Hepatic stellate cell (primary cell): ENCODE data around the gene ZNF407.

Experiments used
- DNase-seq: peaks from one replicate; pipeline ENCODE4 v3.0.0; 2011; ENCODE audit warnings: low spot score

Gene ZNF407

GRCh38 chr18:75053028-75053629 lies 455.5 kb downstream of the ZNF407 start:
- DNase-seq: no peak

DNA sequence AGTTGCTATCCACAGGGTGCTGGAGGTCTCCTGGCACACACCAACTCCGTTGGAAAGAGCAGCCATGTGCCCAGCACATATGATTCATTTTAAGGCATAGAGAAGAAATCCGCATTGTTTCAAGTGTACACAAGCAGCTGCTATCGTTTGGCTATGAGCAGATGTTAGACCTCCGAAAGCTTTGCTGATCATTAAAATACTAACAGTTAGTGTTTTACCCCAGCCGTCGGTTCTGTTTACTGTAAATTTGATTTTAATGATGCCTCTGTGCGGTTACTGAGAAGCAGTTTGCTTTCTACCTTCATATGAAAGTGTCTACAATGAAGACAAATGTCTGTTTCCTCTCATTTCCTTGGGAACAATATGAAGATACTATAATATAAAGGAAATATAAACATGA lies 456.4 kb downstream of the ZNF407 start:
- no peak for DNase-seq

- no peak for DNase-seq
Measured at GRCh38 chr18:75054611-75055010, 456.9 kb downstream of the ZNF407 start.

DNA sequence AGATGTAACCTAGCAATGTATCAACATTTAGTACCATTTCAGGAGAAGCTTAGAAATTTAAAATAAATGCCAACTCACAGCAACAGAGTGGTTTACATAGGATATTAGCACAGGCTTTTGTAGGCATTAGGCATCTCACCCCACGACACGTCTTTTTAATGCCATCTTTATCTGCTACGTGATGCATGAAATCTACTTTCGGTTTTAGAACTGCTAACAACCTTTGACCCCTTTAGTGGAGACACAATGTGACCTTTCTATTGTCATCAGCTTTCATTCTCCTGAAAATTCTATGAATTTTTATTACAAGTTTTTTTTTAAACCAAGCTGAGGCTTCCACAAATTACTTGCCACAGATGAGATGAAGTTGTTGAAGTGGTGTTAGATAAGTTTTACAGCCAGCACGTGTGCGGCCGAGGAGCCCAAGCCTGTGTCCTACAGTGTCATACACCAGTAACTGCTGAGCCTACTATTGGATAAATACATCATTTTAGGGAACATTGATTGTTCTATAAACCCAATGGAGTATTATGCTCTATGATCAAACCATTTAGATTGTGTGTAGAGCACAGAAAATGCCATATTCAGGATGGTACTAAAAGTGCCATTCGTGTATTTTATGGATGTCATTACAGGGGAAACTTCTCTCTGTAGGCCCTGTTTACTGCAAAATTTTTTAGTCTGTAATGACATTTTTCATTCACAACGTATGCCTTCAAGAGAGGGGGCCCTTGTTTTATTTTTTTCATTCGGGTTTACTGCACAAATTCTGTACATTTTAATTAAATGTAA lies 459.7 kb downstream of the ZNF407 start:
- no peak for DNase-seq

GRCh38 chr18:75060185-75060584 lies 462.5 kb downstream of the ZNF407 start:
- no peak for DNase-seq

GRCh38 chr18:75062297-75062886 lies 464.7 kb downstream of the ZNF407 start:
- no peak for DNase-seq

- no peak for DNase-seq
Measured at GRCh38 chr18:75063196-75063595, 465.5 kb downstream of the ZNF407 start.

GRCh38 chr18:75063615-75064512 lies 466.2 kb downstream of the ZNF407 start:
- DNase-seq: no peak

DNA sequence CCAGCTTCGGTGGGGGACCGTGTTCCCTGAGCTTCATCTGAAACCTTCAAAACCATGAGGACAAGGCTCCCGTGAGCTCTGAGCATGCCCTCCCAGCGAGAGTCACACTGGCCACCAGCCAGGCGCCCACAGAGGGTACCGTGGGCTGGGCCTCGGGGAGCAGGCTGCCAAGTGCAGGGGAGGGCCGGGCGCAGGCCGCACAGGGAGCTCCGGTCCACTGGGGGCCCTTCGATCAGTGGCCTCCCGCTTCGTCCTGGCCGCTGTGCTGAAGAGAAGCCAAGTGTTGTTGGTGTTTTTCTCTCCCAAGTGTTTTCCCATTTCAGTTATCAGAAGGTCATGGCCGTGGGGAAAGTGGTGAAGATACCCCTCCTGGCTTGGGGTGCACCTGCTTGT lies 466.8 kb downstream of the ZNF407 start:
- DNase-seq: no peak

DNA sequence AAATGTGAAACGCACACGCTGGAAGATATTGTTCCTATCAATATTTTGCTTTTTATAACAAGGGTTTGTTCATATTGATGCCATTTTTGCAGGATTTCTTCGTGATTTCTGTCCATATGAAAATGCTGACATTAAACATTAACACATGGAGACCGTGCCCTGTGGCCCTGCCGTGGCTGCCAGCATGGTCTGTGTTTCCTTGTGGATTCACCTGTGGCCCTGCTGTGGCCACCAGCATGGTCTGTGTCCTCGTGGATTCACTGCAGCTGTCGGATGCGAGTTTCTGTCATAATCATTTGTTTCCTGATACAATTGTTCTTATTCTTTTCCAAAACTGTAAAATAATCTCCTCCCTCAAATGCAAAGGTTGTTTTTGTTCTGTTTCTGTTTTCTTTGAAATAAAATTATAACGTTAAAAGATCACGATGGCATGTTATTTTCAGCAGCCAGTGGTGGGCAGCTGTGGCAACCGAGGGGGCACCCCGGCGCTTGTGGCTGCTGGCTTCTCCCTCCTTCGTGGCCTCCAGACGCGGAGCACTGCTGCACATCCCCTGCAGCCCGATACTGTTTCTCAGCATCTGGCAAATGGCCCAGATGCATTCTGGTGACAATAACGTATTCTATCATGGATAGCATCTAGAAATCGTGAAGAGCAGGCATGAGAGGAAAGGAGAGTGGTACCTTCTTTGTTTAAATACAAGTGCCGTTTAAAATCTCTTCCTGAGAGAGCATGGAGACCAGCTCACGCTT lies 467.8 kb downstream of the ZNF407 start:
- no peak for DNase-seq

DNA sequence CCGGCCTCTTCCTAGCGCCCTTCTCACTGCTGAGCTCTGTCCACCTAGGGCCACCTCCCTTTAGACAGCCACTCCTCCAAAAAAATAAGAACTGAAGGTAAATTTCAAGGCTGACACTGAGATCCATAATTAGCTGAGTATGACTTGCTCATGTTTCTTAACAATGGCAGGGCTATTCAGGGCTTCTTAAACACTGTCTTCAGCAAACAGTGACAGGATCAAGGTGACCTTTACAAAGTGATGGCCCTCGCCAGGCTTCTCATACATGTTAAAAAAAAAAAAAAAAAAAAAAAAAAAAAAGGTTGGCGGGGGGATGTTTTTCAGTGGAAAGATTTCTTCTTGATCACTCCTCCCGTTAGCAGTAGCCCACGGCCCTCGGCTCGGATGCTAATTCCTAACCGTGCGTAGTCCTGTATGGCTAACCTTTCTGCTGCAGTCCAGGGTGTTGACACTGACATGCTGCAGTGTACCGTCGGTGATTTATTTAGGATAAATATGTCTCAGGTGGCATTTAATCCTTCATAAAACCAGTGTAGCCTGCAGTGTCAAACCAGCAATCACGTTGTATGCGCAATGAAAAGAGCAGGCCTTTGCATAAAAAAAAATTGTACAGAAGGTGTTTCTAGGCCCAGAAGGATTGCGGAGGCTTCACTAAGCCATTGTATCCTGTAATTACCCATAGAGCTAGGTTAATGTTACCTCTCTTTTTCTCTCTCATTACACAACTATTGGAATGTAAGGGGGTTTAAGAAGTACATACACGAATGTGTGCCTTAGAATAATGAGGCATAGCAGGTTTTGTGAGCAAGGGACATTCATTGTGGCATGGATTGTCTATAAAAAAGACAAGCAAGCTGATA lies 468.6 kb downstream of the ZNF407 start:
- no peak for DNase-seq

- no peak for DNase-seq
Measured at GRCh38 chr18:75066936-75067335, 469.3 kb downstream of the ZNF407 start.

GRCh38 chr18:75067996-75068645 lies 470.5 kb downstream of the ZNF407 start:
- no peak for DNase-seq

- DNase-seq: no peak
Measured at GRCh38 chr18:75068682-75069435, 471.2 kb downstream of the ZNF407 start.

- DNase-seq: no peak
Measured at GRCh38 chr18:75070235-75070624, 472.6 kb downstream of the ZNF407 start.

DNA sequence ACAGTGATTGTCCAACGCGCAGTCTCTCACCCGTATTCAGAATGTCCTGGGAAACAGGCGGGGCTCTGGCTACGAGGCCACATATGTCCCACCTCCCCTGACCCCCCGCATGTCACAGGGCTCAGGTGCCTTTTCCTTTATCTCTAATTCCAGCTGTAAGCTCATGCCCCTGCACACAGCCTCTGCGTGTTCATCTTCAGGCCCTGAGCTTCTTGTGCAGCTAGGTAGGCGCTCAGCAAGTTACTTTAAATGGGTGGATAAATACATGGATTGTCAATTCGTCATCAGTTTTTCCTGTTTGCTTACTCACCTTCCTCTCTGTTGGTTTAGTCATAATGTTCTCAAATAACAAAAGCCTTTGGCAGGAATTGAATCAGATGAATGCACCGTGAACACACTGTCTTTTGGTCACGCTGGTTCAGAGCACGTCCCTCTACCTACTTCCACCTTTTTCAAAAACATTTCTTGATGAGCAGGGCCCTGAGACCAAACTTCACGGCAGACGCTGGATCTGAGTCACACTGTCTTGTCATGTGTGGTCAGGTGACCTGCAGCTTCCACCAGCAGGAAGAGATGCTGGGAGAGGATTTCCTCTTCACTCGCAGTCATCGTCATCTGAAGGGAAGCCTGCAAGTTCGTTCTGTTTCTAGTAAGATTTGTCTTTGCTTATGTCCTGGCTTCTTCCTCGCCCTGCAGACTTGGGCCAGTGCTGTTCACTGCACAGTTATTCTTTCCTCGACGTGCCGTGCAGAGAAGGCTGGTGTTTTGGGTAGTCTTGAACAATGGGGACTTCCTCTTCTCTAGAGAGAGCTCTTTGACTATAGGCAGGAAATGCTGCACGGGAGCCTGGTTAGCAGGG lies 473.2 kb downstream of the ZNF407 start:
- peak; percentile 45 for DNase-seq

DNA sequence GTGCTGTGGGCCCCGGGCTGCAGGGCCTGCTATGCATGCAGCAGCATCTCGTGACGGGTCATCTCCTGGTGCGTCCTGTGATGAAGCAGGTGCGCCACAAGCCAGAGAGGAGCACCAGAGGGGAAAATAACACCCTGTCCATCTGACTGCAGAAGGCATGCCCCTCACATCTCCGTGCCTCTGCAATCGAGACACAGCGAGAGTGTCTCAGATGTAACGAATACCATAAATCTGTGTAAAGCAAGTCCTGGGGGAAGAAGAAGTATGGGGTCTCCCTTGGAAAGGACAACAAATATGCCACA lies 473.8 kb downstream of the ZNF407 start:
- no peak for DNase-seq

DNA sequence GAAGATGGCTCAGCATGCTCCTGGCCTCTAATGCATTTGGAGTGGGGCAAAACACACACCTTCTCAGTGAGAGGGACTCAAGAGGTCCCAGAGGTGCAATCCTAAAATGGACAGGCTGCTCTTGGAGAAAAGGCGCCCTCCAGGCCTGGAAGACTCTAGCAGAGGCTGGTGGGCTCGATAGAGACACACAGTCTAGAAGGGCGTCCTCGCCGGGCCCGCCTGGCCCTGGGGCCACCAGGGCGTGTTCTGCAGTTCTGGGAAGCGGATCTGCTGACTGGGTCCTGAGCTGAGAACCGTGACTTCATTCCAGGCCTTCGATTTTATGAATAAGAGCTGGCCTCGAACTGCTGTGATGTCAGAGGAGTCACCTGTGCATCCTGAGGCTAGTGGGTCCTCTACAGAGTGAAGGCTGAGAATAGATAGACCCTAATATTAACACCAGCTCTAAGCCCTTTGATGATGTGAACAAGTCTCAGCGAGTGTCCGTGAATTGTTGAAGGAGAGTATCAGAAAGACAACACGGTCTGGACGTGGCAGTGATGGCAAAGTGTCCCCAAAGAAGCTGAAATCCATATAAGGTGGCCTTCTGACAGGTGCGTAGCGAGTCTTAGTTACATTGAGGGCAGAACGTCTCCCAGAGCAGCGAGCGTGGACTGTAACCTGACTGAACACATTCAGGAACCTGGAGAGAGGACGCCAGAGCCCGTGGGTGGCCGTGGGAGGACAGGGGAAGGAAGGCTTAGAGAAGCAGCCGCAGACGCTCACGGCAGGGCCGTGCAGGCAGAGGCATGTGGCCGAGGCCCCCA lies 474.4 kb downstream of the ZNF407 start:
- DNase-seq: no peak
